GM21737 (cell line): Measurements from ENCODE around the gene KCTD6.
A peak's percentile ranks its signal among the peaks of the same experiment; 100 is the strongest.

ENCODE experiments used
- ATAC-seq: cut with Tn5 transposase; IDR thresholded peaks from one replicate; pipeline ENCODE4 v1.9.1; 2021; ENCODE audit warnings: mild to moderate bottlenecking, moderate library complexity; ENCODE audit not compliant: unreplicated experiment

The KCTD6 gene

GRCh38 chr3:58491506-58492402 is at the start of gene KCTD6:
Gene KCTD6, plus strand, starts transcription at chr3:58492096. Its CDS starts 6,660 bp downstream, at chr3:58498756.
- ATAC-seq, result peak; percentile 94

- no peak for ATAC-seq
Measured at GRCh38 chr3:58452176-58452575, 39.7 kb upstream of the KCTD6 start.

GRCh38 chr3:58459160-58459559 is 32.7 kb upstream of the KCTD6 start:
- ATAC-seq, result no peak

GRCh38 chr3:58462829-58463180 is 29.1 kb upstream of the KCTD6 start:
- no peak for ATAC-seq

- peak; percentile 83 for ATAC-seq
Measured at GRCh38 chr3:58463181-58463941, 28.5 kb upstream of the KCTD6 start.

GRCh38 chr3:58463942-58464271 is 28.0 kb upstream of the KCTD6 start:
- no peak for ATAC-seq

- ATAC-seq, result no peak
Measured at GRCh38 chr3:58464866-58465265, 27.0 kb upstream of the KCTD6 start.

- no peak for ATAC-seq
Measured at GRCh38 chr3:58466899-58467563, 24.9 kb upstream of the KCTD6 start.

- ATAC-seq, result no peak
Measured at GRCh38 chr3:58469096-58469495, 22.8 kb upstream of the KCTD6 start.

- no peak for ATAC-seq
Measured at GRCh38 chr3:58470363-58471024, 21.4 kb upstream of the KCTD6 start.

- ATAC-seq, result no peak
Measured at GRCh38 chr3:58471025-58471887, 20.6 kb upstream of the KCTD6 start.

- ATAC-seq, result no peak
Measured at GRCh38 chr3:58473275-58473674, 18.6 kb upstream of the KCTD6 start.

GRCh38 chr3:58474348-58474911 is 17.5 kb upstream of the KCTD6 start:
- no peak for ATAC-seq

- no peak for ATAC-seq
Measured at GRCh38 chr3:58474967-58475578, 16.8 kb upstream of the KCTD6 start.

GRCh38 chr3:58478781-58479180 is 13.1 kb upstream of the KCTD6 start:
- ATAC-seq, result no peak

- no peak for ATAC-seq
Measured at GRCh38 chr3:58480309-58480708, 11.6 kb upstream of the KCTD6 start.

GRCh38 chr3:58482917-58483636 is 8.8 kb upstream of the KCTD6 start:
- ATAC-seq, result no peak

- ATAC-seq, result no peak
Measured at GRCh38 chr3:58484045-58484721, 7.7 kb upstream of the KCTD6 start.
